GM12873 (cell line): ENCODE results near the gene MED13L.

ENCODE experiments used
- CTCF ChIP-seq: IDR thresholded peaks from 2 replicates; pipeline ENCODE4 v1.5.1; 2012; ENCODE audit warnings: low read depth, mild to moderate bottlenecking, moderate library complexity, low read length, control low read depth; ENCODE audit not compliant: insufficient read depth; ENCODE audit errors: missing control alignments

MED13L gene

GRCh38 chr12:116165036-116165425 lies 112.5 kb downstream of the MED13L start:
- TF ChIP-seq CTCF = no peak

DNA sequence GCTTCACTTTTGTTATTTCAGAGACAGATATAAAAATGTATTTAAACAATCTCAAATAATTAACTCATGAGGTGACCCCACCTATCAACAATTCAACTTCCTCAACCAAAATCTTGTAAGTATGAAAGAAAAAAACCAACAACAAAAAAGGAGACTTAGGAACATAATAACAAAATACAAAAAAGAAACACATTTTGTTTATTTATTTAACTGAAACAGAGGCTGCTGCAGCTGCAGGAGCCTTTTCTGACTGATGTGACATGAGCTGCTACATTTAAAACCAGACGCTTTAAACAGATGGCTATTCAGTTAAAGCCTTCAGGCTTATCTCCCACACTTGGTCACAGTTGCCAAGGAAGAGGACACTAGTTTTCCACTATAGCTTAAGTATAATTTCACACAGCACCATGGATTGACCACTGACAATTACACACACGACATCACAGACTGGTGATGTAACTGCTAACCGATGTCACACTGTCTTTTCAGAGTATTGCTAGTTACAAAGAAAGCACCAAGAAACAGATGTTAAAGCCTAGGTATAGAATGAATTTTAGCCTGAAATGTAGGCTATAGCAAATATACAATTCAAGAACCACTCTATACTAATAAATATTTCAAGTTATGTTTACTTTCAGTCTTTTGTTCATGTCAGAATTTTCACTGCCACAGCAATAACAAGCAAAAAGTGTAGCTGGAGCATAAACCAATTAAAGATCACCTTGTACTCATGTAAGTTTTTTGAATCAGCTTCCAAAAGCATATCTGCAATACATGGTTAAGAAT lies 113.0 kb downstream of the MED13L start:
- no peak for TF ChIP-seq CTCF

DNA sequence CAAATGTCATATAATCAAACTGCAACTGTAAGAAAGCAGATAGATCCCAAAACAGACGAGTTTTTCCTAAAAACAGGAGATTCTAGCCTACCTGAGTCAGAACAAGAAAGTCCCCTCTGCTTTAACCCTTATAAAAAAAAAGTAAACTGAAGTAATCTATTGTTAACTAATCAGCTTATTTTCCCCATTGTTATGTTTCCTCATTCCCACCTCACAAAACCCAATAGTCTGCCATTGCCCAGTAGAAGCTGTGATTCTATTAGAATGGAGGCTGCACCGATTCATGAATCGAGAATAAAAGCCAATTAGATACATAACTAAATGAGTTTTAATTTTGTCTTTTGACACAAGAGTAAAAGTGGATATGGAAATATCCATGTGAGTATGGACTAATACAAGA lies 115.4 kb downstream of the MED13L start:
- TF ChIP-seq CTCF = no peak

GRCh38 chr12:116161588-116161987 lies 115.9 kb downstream of the MED13L start:
- no peak for TF ChIP-seq CTCF

- no peak for TF ChIP-seq CTCF
Observed at GRCh38 chr12:116160883-116161458, 116.5 kb downstream of the MED13L start.

DNA sequence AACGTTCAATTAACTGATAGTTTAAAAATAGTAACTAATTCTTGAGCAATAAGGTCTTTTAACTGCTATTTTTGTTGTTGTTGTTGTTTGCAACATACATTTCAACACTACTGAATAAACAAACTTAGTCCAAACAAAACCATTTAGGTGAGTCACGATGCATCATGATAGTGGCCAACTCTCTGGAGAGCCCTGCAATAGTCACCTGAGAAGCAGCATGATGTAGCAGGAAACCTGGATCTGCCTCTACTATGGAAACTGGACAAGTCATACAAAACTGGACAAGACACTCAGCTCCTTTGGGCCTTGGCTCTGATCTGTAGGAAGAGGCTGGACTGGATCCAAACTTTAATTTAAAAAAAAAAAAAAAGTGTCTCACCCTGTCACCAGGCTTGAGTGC lies 117.3 kb downstream of the MED13L start:
- no peak for TF ChIP-seq CTCF

GRCh38 chr12:116159593-116160200 lies 117.8 kb downstream of the MED13L start:
- TF ChIP-seq CTCF = no peak
